ENCODE data around the gene JADE2.
"Not testable (repeated sequence)": the region's sequence is repeated elsewhere in the genome, so short reads cannot be mapped to it uniquely, and the experiment has no call there.

JADE2 gene

DNA sequence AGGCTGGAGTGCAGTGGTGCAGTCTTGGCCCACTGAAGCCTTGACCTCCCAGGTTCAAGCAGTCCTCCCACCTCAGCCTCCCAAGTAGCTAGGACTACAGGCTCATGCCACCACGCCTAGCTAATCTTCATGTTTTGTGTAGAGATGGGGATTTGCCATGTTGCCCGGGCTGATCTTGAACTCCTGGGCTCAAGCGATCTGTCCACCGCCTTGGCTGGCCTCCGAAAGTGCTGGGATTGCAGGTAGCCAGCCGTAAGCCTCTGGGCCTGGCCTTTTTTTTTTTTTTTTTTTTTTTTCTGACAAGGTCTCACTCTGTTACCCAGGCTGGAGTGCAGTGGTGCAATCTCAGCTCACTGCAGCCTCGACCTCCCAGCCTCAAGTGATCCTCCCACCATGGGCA is 27.2 kb downstream of the JADE2 start:
- not testable (repeated sequence) for H3K4me2 ChIP-seq (ENCODE audit: insufficient read depth, low read length, poor library complexity, severe bottlenecking); H2BK5ac ChIP-seq (ENCODE audit: low read length); H2BK120ac ChIP-seq (ENCODE audit: low read depth, low read length); DNase-seq (ENCODE audit: low spot score); H3K36me3 ChIP-seq (replicated peaks in 1 of 2; ENCODE audit: control insufficient read depth in 2 of 2, insufficient read depth in 2 of 2, low read length in 2 of 2); H3K27me3 ChIP-seq (ENCODE audit: control insufficient read depth in 3 of 3, insufficient read depth in 3 of 3, low read depth in 1 of 3, low read length in 3 of 3); H4K8ac ChIP-seq (ENCODE audit: low read depth, low read length); H3K27ac ChIP-seq (replicated peaks; ENCODE audit: low read length); H3K23ac ChIP-seq (ENCODE audit: low read depth, low read length, poor library complexity); H2AFZ ChIP-seq (ENCODE audit: low read length); H3K4ac ChIP-seq (ENCODE audit: low read length); H4K91ac ChIP-seq (ENCODE audit: low read depth, low read length, poor library complexity); H3K4me3 ChIP-seq (ENCODE audit: low read length in 2 of 2); H3K9ac ChIP-seq (ENCODE audit: low read depth, low read length, poor library complexity); H3K18ac ChIP-seq (ENCODE audit: low read length); H2BK15ac ChIP-seq (ENCODE audit: low read length); H2BK12ac ChIP-seq (ENCODE audit: low read length); H3K9me3 ChIP-seq (replicated peaks in 1 of 2; ENCODE audit: control insufficient read depth in 2 of 2, insufficient read depth in 1 of 2, low read depth in 1 of 2, low read length in 2 of 2); H2AK5ac ChIP-seq (ENCODE audit: low read depth, low read length); H3K79me1 ChIP-seq (ENCODE audit: low read depth, low read length); H3K14ac ChIP-seq (ENCODE audit: low read length)
- H3K4me1 ChIP-seq (ENCODE audit: control insufficient read depth in 2 of 2, insufficient read depth in 1 of 2, low read depth in 1 of 2, low read length in 2 of 2): peaks cover 3 to 15% of the 10 kb centered on the region in 2 donors
- WGBS, 2 donors (ENCODE audit: extremely low coverage in 2 of 2, insufficient read length in 2 of 2, insufficient replicate concordance in 1 of 2): no CpG with 5 or more reads among the region's 7 CpGs

DNA sequence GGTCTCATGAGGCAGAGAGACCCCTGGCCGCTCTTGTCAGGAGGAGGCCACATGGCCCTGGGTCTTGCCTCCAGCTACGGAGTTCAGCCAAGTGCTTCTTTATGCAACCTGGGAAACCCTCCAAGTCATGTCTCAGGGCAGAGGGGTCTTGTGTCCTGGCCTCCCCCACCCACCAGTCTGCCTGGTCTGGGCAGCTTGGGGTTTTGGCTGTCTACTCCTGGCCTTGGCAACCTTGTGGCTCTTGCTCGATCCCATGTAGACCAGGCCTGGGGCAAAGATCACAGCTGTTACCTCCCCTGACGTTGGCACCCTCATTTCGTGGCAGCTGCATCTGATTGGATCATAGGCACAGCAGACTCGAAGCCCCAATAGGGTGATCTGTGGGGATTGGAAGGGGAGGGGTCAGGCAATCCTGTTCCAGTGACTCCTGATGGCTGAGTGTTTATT is 28.4 kb downstream of the JADE2 start:
- no peak overlapping the region for H3K18ac ChIP-seq (ENCODE audit: low read length)
- no peaks in the 10 kb centered on the region for H3K79me1 ChIP-seq (ENCODE audit: low read depth, low read length)
- no peak overlapping the region for H3K27ac ChIP-seq (replicated peaks; ENCODE audit: low read length)
- no peaks in the 10 kb centered on the region for H3K9me3 ChIP-seq (replicated peaks in 1 of 2; ENCODE audit: control insufficient read depth in 2 of 2, insufficient read depth in 1 of 2, low read depth in 1 of 2, low read length in 2 of 2)
- no peaks in the 10 kb centered on the region for H3K36me3 ChIP-seq (replicated peaks in 1 of 2; ENCODE audit: control insufficient read depth in 2 of 2, insufficient read depth in 2 of 2, low read length in 2 of 2)
- H4K8ac ChIP-seq (ENCODE audit: low read depth, low read length): no peak overlapping the region
- no peak overlapping the region for H2AK5ac ChIP-seq (ENCODE audit: low read depth, low read length)
- no CpG with 5 or more reads among the region's 6 CpGs for WGBS, 2 donors (ENCODE audit: extremely low coverage in 2 of 2, insufficient read length in 2 of 2, insufficient replicate concordance in 1 of 2)
- H2BK5ac ChIP-seq (ENCODE audit: low read length): no peak overlapping the region
- no peak for DNase-seq (ENCODE audit: low spot score)
- no peak overlapping the region for H3K4me3 ChIP-seq (ENCODE audit: low read length in 2 of 2)
- H3K23ac ChIP-seq (ENCODE audit: low read depth, low read length, poor library complexity): no peak overlapping the region
- H2AFZ ChIP-seq (ENCODE audit: low read length): no peak overlapping the region
- H3K4ac ChIP-seq (ENCODE audit: low read length): no peak overlapping the region
- no peak overlapping the region for H2BK12ac ChIP-seq (ENCODE audit: low read length)
- no peak overlapping the region for H2BK120ac ChIP-seq (ENCODE audit: low read depth, low read length)
- H3K27me3 ChIP-seq (ENCODE audit: control insufficient read depth in 3 of 3, insufficient read depth in 3 of 3, low read depth in 1 of 3, low read length in 3 of 3): no peaks in the 10 kb centered on the region
- no peak overlapping the region for H4K91ac ChIP-seq (ENCODE audit: low read depth, low read length, poor library complexity)
- no peak overlapping the region for H3K4me2 ChIP-seq (ENCODE audit: insufficient read depth, low read length, poor library complexity, severe bottlenecking)
- peaks cover 3 to 13% of the 10 kb centered on the region in 2 donors for H3K4me1 ChIP-seq (ENCODE audit: control insufficient read depth in 2 of 2, insufficient read depth in 1 of 2, low read depth in 1 of 2, low read length in 2 of 2)
- H3K9ac ChIP-seq (ENCODE audit: low read depth, low read length, poor library complexity): no peak overlapping the region
- H3K14ac ChIP-seq (ENCODE audit: low read length): no peak overlapping the region
- no peak overlapping the region for H2BK15ac ChIP-seq (ENCODE audit: low read length)

DNA sequence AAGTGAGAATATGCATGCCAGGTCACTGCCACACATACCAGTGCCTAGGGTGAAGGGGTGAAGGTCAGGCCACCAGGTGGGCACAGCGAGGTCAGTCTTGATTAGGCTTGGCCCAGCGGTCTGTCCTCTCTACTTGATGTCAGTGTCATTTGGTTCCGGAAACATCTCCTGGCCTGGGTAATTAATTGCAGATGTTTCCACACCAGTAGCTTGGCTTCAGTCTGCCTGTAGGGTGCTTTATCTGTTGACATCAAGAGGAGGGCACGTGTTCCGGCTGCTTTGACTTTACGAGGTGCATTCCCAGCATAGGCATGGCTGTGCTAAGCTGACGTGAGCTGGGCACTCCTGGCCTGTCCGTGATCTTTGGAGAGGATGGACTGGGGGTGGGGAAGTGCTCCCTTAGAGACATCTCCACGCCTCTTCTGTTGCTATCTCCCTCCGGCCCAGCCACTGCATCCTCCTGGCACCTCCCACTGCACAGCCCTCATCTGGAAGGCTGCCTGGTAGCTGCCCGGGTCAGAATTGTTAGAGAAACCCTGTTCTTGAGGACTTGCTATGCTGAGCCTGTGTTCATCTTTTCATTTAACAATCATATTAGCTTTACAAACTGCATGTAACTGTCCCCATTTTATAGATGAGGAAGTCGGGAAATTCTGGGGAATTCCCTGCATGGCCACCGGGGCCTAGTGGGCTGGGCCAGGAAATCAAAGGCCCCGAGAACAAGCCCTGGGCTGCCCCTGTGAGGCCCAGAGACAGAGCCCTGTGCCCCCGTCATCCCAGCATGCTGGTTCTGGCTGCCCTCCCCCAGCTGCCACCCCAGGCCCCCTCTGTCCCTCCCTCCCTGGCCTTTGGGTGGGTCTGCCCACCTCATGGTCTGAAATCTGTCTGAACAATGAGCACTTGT is 29.1 kb downstream of the JADE2 start:
- Histone ChIP-seq H3K27ac (replicated peaks; ENCODE audit: low read length) (no peak overlapping the region), H3K9ac (ENCODE audit: low read depth, low read length, poor library complexity) (no peak overlapping the region), H3K23ac (ENCODE audit: low read depth, low read length, poor library complexity) (no peak overlapping the region), H3K36me3 (replicated peaks in 1 of 2; ENCODE audit: control insufficient read depth in 2 of 2, insufficient read depth in 2 of 2, low read length in 2 of 2) (no peaks in the 10 kb centered on the region), H2BK120ac (ENCODE audit: low read depth, low read length) (no peak overlapping the region), H3K4me1 (ENCODE audit: control insufficient read depth in 2 of 2, insufficient read depth in 1 of 2, low read depth in 1 of 2, low read length in 2 of 2) (peaks cover 3 to 13% of the 10 kb centered on the region in 2 donors), H2AK5ac (ENCODE audit: low read depth, low read length) (peak overlapping the region; percentile 74), H3K4me3 (ENCODE audit: low read length in 2 of 2) (no peak overlapping the region), H2BK5ac (ENCODE audit: low read length) (peak overlapping the region; percentile 87), H3K27me3 (ENCODE audit: control insufficient read depth in 3 of 3, insufficient read depth in 3 of 3, low read depth in 1 of 3, low read length in 3 of 3) (no peaks in the 10 kb centered on the region), H4K91ac (ENCODE audit: low read depth, low read length, poor library complexity) (no peak overlapping the region), H2BK15ac (ENCODE audit: low read length) (peak overlapping the region; percentile 87), H3K9me3 (replicated peaks in 1 of 2; ENCODE audit: control insufficient read depth in 2 of 2, insufficient read depth in 1 of 2, low read depth in 1 of 2, low read length in 2 of 2) (no peaks in the 10 kb centered on the region), H3K4ac (ENCODE audit: low read length) (no peak overlapping the region), H3K79me1 (ENCODE audit: low read depth, low read length) (no peaks in the 10 kb centered on the region), H2BK12ac (ENCODE audit: low read length) (no peak overlapping the region), H2AFZ (ENCODE audit: low read length) (no peak overlapping the region), H3K4me2 (ENCODE audit: insufficient read depth, low read length, poor library complexity, severe bottlenecking) (no peak overlapping the region), H4K8ac (ENCODE audit: low read depth, low read length) (no peak overlapping the region), H3K14ac (ENCODE audit: low read length) (no peak overlapping the region), H3K18ac (ENCODE audit: low read length) (peak overlapping the region; percentile 76)
- WGBS, 2 donors (ENCODE audit: extremely low coverage in 2 of 2, insufficient read length in 2 of 2, insufficient replicate concordance in 1 of 2): no CpG with 5 or more reads among the region's 15 CpGs
- no peak for DNase-seq (ENCODE audit: low spot score)

DNA sequence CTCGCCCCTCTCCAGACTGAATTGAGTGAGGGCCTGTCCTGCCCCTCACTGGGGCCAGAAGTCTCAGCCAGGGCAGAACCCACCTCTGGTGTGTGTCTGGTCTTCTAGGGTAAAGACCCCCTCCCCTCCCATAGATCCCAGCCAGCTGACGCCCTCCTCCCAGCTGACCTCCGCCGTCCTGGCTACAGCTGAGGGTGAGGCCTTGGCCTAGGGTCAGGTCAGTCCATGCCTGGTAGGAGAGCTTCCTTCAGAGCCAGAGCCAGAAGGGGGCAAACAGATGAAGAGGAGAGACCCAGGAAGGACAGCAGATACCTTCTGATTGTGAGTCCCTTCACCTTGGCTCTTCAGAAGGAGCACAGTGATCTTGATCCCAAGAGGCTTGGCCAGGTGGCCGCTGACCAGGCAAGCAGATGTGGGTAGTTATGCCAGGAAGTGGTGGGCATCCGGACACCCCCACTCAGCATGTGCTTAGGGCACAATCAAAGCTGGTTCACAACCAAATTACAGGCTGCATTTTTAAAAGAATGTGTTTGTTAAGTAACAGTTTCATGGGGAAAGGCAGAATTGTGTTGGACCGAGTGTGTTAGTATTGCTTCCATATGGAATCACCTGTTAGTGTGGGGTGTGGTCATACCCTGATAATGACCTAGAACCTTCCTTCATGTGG is 29.9 kb downstream of the JADE2 start:
- no peak overlapping the region for H3K4me3 ChIP-seq (ENCODE audit: low read length in 2 of 2)
- no peak overlapping the region for H3K9ac ChIP-seq (ENCODE audit: low read depth, low read length, poor library complexity)
- peaks cover 3 to 13% of the 10 kb centered on the region in 2 donors for H3K4me1 ChIP-seq (ENCODE audit: control insufficient read depth in 2 of 2, insufficient read depth in 1 of 2, low read depth in 1 of 2, low read length in 2 of 2)
- peak overlapping the region; percentile 87 for H2BK15ac ChIP-seq (ENCODE audit: low read length)
- no peak for DNase-seq (ENCODE audit: low spot score)
- peak overlapping the region; percentile 17 for H3K23ac ChIP-seq (ENCODE audit: low read depth, low read length, poor library complexity)
- H2AFZ ChIP-seq (ENCODE audit: low read length): no peak overlapping the region
- H2BK120ac ChIP-seq (ENCODE audit: low read depth, low read length): no peak overlapping the region
- H3K27ac ChIP-seq (replicated peaks; ENCODE audit: low read length): no peak overlapping the region
- H2BK12ac ChIP-seq (ENCODE audit: low read length): no peak overlapping the region
- H3K18ac ChIP-seq (ENCODE audit: low read length): peak overlapping the region; percentile 76
- H4K8ac ChIP-seq (ENCODE audit: low read depth, low read length): no peak overlapping the region
- peak overlapping the region; percentile 87 for H2BK5ac ChIP-seq (ENCODE audit: low read length)
- no peaks in the 10 kb centered on the region for H3K36me3 ChIP-seq (replicated peaks in 1 of 2; ENCODE audit: control insufficient read depth in 2 of 2, insufficient read depth in 2 of 2, low read length in 2 of 2)
- peak overlapping the region; percentile 95 for H3K4ac ChIP-seq (ENCODE audit: low read length)
- H4K91ac ChIP-seq (ENCODE audit: low read depth, low read length, poor library complexity): no peak overlapping the region
- no peaks in the 10 kb centered on the region for H3K27me3 ChIP-seq (ENCODE audit: control insufficient read depth in 3 of 3, insufficient read depth in 3 of 3, low read depth in 1 of 3, low read length in 3 of 3)
- H2AK5ac ChIP-seq (ENCODE audit: low read depth, low read length): peak overlapping the region; percentile 84
- H3K9me3 ChIP-seq (replicated peaks in 1 of 2; ENCODE audit: control insufficient read depth in 2 of 2, insufficient read depth in 1 of 2, low read depth in 1 of 2, low read length in 2 of 2): no peaks in the 10 kb centered on the region
- WGBS, 2 donors (ENCODE audit: extremely low coverage in 2 of 2, insufficient read length in 2 of 2, insufficient replicate concordance in 1 of 2): no CpG with 5 or more reads among the region's 7 CpGs
- H3K4me2 ChIP-seq (ENCODE audit: insufficient read depth, low read length, poor library complexity, severe bottlenecking): no peak overlapping the region
- H3K79me1 ChIP-seq (ENCODE audit: low read depth, low read length): no peaks in the 10 kb centered on the region
- H3K14ac ChIP-seq (ENCODE audit: low read length): no peak overlapping the region

Measured in neuronal stem cell (in vitro differentiated cells).